Measurements from ENCODE around the gene RRM1.
"Not testable (repeated sequence)": the region's sequence is repeated elsewhere in the genome, so short reads cannot be mapped to it uniquely, and the experiment has no call there.

RRM1 gene

GRCh38 chr11:4125141-4125540 is 30.5 kb downstream of the RRM1 start:
- Histone ChIP-seq H3K36me3 (replicated peaks) (peaks cover 11% of the 10 kb centered on the region), H3K27ac (no peak overlapping the region), H3K27me3 (replicated peaks) (no peaks in the 10 kb centered on the region), H3K4me3 (ENCODE audit: low read depth, low read length) (no peak overlapping the region)
- TF ChIP-seq CTCF (IDR thresholded peaks at IDR 0.05; ENCODE audit: low read depth, low read length, missing control alignments), result no peak
- DNase-seq, result peak; percentile 32
- in situ Hi-C loops (cut with HindIII; ENCODE audit: low pct_ligation_motif_present, low sequenced_read_pairs), result no loop called here

GRCh38 chr11:4127357-4127756 is 32.8 kb downstream of the RRM1 start:
- peaks cover 9% of the 10 kb centered on the region for H3K36me3 ChIP-seq (replicated peaks)
- no peak for DNase-seq

GRCh38 chr11:4130219-4130618 is 35.6 kb downstream of the RRM1 start:
- DNase-seq; in situ Hi-C loops (cut with HindIII; ENCODE audit: low pct_ligation_motif_present, low sequenced_read_pairs); H3K4me3 ChIP-seq (ENCODE audit: low read depth, low read length); H3K27me3 ChIP-seq (replicated peaks); H3K27ac ChIP-seq; H3K36me3 ChIP-seq (replicated peaks): not testable (repeated sequence)

More at GRCh38 chr11:4127357-4127756, 32.8 kb downstream of the RRM1 start:
- no peak for TF ChIP-seq CTCF (IDR thresholded peaks at IDR 0.05; ENCODE audit: low read depth, low read length, missing control alignments)
- Histone ChIP-seq H3K27me3 (replicated peaks) (no peaks in the 10 kb centered on the region), H3K27ac (no peak overlapping the region), H3K4me3 (ENCODE audit: low read depth, low read length) (no peak overlapping the region)
- in situ Hi-C loops (cut with HindIII; ENCODE audit: low pct_ligation_motif_present, low sequenced_read_pairs), result no loop called here

GRCh38 chr11:4134806-4135205 is 40.2 kb downstream of the RRM1 start:
- H3K27me3 ChIP-seq (replicated peaks), result no peaks in the 10 kb centered on the region
- in situ Hi-C loops (cut with HindIII; ENCODE audit: low pct_ligation_motif_present, low sequenced_read_pairs), result no loop called here
- no peak overlapping the region for H3K4me3 ChIP-seq (ENCODE audit: low read depth, low read length)
- peak; percentile 29 for DNase-seq
- peak overlapping the region; percentile 76 for H3K27ac ChIP-seq
- no peak for TF ChIP-seq CTCF (IDR thresholded peaks at IDR 0.05; ENCODE audit: low read depth, low read length, missing control alignments)
- H3K36me3 ChIP-seq (replicated peaks), result peaks cover 5% of the 10 kb centered on the region

- no peaks in the 10 kb centered on the region for H3K36me3 ChIP-seq (replicated peaks)
- in situ Hi-C loops (cut with HindIII; ENCODE audit: low pct_ligation_motif_present, low sequenced_read_pairs), result no loop called here
Measured at GRCh38 chr11:4138497-4138896, 43.9 kb downstream of the RRM1 start.

GRCh38 chr11:4140067-4140636 is 45.6 kb downstream of the RRM1 start:
- in situ Hi-C loops (cut with HindIII; ENCODE audit: low pct_ligation_motif_present, low sequenced_read_pairs), result no loop called here
- H3K36me3 ChIP-seq (replicated peaks), result no peaks in the 10 kb centered on the region

More at GRCh38 chr11:4138497-4138896, 43.9 kb downstream of the RRM1 start:
- no peaks in the 10 kb centered on the region for H3K27me3 ChIP-seq (replicated peaks)
- no peak for TF ChIP-seq CTCF (IDR thresholded peaks at IDR 0.05; ENCODE audit: low read depth, low read length, missing control alignments)
- no peak overlapping the region for H3K27ac ChIP-seq
- no peak overlapping the region for H3K4me3 ChIP-seq (ENCODE audit: low read depth, low read length)
- no peak for DNase-seq

More at GRCh38 chr11:4140067-4140636, 45.6 kb downstream of the RRM1 start:
- Histone ChIP-seq H3K27me3 (replicated peaks) (no peaks in the 10 kb centered on the region), H3K27ac (no peak overlapping the region), H3K4me3 (ENCODE audit: low read depth, low read length) (no peak overlapping the region)
- TF ChIP-seq CTCF (IDR thresholded peaks at IDR 0.05; ENCODE audit: low read depth, low read length, missing control alignments), result no peak
- no peak for DNase-seq

All from brain microvascular endothelial cell (primary cell).